Measurements from ENCODE around the gene HMGCL. TPM values are rescaled to one million over a fixed set of nuclear protein-coding genes. Genes with fewer than 3 reads are reported as not detected.

HMGCL gene
- total and polyA plus RNA-seq, 2 of the 13 experiments (the other 11 are each of a cell fraction or from before 2014, with no cell fraction given) = 21.3 to 41.4 TPM

DNA sequence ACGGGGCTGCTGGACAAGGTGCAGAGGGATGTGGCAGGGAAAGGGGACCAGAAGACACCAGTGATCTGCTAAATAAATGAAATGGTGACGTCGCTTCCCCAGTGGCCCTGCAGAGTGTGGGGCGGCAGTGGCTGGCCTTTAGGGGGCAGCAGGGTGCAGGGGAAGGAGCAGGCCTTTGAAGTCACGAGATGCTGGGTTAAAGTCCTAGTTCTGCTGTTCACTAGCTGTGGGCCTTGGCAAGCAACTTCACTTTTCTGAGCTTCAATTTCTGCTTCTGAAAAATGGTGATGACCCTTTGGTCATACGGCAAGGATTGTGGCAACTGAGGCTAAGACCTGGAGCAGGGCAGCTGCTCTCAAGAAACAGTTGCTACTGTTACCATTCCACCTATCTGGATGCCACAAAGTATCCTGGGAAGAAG lies 15.5 kb downstream of the HMGCL start (continued):
- TF ChIP-seq ZFP91 (CRISPR knock-in tag; IDR thresholded peaks at IDR 0.05; ENCODE audit: borderline replicate concordance) (peak; percentile 43), NFKBIZ (CRISPR knock-in tag; IDR thresholded peaks at IDR 0.05) (0 out of 2 replicates have a peak, but pooled peaks have one; percentile 43), RORA (CRISPR knock-in tag; IDR thresholded peaks at IDR 0.05) (no peak), POGK (CRISPR knock-in tag; conservative IDR thresholded peaks at IDR 0.05) (0 out of 2 replicates have a peak, but pooled peaks have one; percentile 23), SAP130 (CRISPR knock-in tag; IDR thresholded peaks at IDR 0.05; ENCODE audit: low read depth) (peak; percentile 44), DPF2 (CRISPR knock-in tag; IDR thresholded peaks at IDR 0.05; ENCODE audit: borderline replicate concordance, low read depth) (no peak), TEAD3 (CRISPR knock-in tag; optimal IDR thresholded peaks at IDR 0.05; ENCODE audit: borderline replicate concordance) (peak; percentile 27), MLXIP (CRISPR knock-in tag; IDR thresholded peaks at IDR 0.05; ENCODE audit: borderline replicate concordance) (no peak), ZNF460 (CRISPR knock-in tag; IDR thresholded peaks at IDR 0.05; ENCODE audit: borderline replicate concordance) (no peak), ZNF788 (CRISPR knock-in tag; IDR thresholded peaks at IDR 0.05; ENCODE audit: borderline replicate concordance) (peak; percentile 58; the same call in 1 of the 2 replicates), MZF1 (CRISPR knock-in tag; IDR thresholded peaks at IDR 0.05; ENCODE audit: borderline replicate concordance) (no peak), HNF4G (IDR thresholded peaks at IDR 0.05; ENCODE audit: borderline replicate concordance, low read depth, low read length) (peak; percentile 97), HNF4G (CRISPR knock-in tag; IDR thresholded peaks at IDR 0.05; ENCODE audit: borderline replicate concordance, low read depth) (peak; percentile 74; the same call in 1 of the 2 replicates), AGO1 (IDR thresholded peaks at IDR 0.05; ENCODE audit: low read depth, low read length, poor library complexity, severe bottlenecking) (no peak), RCOR2 (CRISPR knock-in tag; IDR thresholded peaks at IDR 0.05) (no peak), ZMYM2 (CRISPR knock-in tag; IDR thresholded peaks at IDR 0.05) (no peak), ZKSCAN1 (IDR thresholded peaks at IDR 0.05; ENCODE audit: low read length) (no peak)
- TF ChIP-seq, protein P1, sequence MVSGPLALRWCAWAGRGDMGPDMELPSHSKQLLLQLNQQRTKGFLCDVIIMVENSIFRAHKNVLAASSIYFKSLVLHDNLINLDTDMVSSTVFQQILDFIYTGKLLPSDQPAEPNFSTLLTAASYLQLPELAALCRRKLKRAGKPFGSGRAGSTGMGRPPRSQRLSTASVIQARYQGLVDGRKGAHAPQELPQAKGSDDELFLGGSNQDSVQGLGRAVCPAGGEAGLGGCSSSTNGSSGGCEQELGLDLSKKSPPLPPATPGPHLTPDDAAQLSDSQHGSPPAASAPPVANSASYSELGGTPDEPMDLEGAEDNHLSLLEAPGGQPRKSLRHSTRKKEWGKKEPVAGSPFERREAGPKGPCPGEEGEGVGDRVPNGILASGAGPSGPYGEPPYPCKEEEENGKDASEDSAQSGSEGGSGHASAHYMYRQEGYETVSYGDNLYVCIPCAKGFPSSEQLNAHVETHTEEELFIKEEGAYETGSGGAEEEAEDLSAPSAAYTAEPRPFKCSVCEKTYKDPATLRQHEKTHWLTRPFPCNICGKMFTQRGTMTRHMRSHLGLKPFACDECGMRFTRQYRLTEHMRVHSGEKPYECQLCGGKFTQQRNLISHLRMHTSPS (CRISPR knock-in tag; IDR thresholded peaks at IDR 0.05; ENCODE audit: low read depth) = no peak
- TF ChIP-seq, protein P2, sequence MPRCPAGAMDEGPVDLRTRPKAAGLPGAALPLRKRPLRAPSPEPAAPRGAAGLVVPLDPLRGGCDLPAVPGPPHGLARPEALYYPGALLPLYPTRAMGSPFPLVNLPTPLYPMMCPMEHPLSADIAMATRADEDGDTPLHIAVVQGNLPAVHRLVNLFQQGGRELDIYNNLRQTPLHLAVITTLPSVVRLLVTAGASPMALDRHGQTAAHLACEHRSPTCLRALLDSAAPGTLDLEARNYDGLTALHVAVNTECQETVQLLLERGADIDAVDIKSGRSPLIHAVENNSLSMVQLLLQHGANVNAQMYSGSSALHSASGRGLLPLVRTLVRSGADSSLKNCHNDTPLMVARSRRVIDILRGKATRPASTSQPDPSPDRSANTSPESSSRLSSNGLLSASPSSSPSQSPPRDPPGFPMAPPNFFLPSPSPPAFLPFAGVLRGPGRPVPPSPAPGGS (CRISPR knock-in tag; IDR thresholded peaks at IDR 0.05) = no peak
